H9 (cell line): ENCODE measurements around the gene CASQ1. TPM values are rescaled to one million over a fixed set of nuclear protein-coding genes. Genes with fewer than 3 reads are reported as not detected.

Experiments
- DNase-seq: peaks from one replicate; pipeline ENCODE4 v3.0.0-alpha.2; 2017
- H2AFZ ChIP-seq: one replicate; pipeline ENCODE4 v1.6.1; 2013; ENCODE audit warnings: mild to moderate bottlenecking, low read length, control low read depth, moderate library complexity
- H2AK5ac ChIP-seq: 2 replicates; pipeline ENCODE4 v1.6.1; 2013; ENCODE audit warnings: low read length, control low read depth, mixed read lengths; ENCODE audit not compliant: insufficient read length
- H2BK120ac ChIP-seq: one replicate; pipeline ENCODE4 v1.6.1; 2013; ENCODE audit warnings: low read depth, mild to moderate bottlenecking, low read length, control low read depth, inconsistent platforms; ENCODE audit not compliant: poor library complexity, severe bottlenecking
- H2BK12ac ChIP-seq: 2 replicates; pipeline ENCODE4 v1.6.1; 2013; ENCODE audit warnings: low read length, control low read depth, mixed read lengths, low read depth; ENCODE audit not compliant: insufficient read length
- H2BK15ac ChIP-seq: 2 replicates; pipeline ENCODE4 v1.6.1; 2013; ENCODE audit warnings: low read depth, low read length, control low read depth
- H2BK20ac ChIP-seq: one replicate; pipeline ENCODE4 v1.6.1; 2013; ENCODE audit warnings: low read depth, mild to moderate bottlenecking, low read length, control low read depth, inconsistent platforms; ENCODE audit not compliant: poor library complexity, severe bottlenecking
- H2BK5ac ChIP-seq: 2 replicates; pipeline ENCODE4 v1.6.1; 2013; ENCODE audit warnings: low read length, control low read depth, mixed read lengths; ENCODE audit not compliant: insufficient read length
- H3K14ac ChIP-seq: 2 replicates; pipeline ENCODE4 v1.6.1; 2013; ENCODE audit warnings: low read length, control low read depth; ENCODE audit not compliant: insufficient read depth
- H3K18ac ChIP-seq: 2 replicates; pipeline ENCODE4 v1.6.1; 2013; ENCODE audit warnings: low read depth, mild to moderate bottlenecking, mixed read lengths, low read length, control low read depth; ENCODE audit not compliant: insufficient read length
- H3K23ac ChIP-seq: 2 replicates; pipeline ENCODE4 v1.6.1; 2013; ENCODE audit warnings: low read length, control low read depth, mixed read lengths, low read depth; ENCODE audit not compliant: insufficient read length
- H3K23me2 ChIP-seq: 2 replicates; pipeline ENCODE4 v1.6.1; 2013; ENCODE audit warnings: low read depth, mild to moderate bottlenecking, mixed read lengths, low read length, control low read depth; ENCODE audit not compliant: insufficient read length, poor library complexity, severe bottlenecking
- H3K27ac ChIP-seq: 2 replicates; pipeline ENCODE4 v1.5.1; 2013; ENCODE audit warnings: low read length, control low read depth, mixed read lengths, low read depth; ENCODE audit not compliant: insufficient read length
- H3K27me3 ChIP-seq: 2 replicates; pipeline ENCODE4 v1.6.1; 2013; ENCODE audit warnings: low read length, control low read depth, inconsistent platforms; ENCODE audit not compliant: insufficient read depth
- H3K4ac ChIP-seq: 2 replicates; pipeline ENCODE4 v1.6.1; 2013; ENCODE audit warnings: low read depth, mild to moderate bottlenecking, control low read depth, inconsistent platforms, low read length, moderate library complexity
- H3K4me1 ChIP-seq: 2 replicates; pipeline ENCODE4 v1.6.1; 2013; ENCODE audit warnings: low read length, control low read depth, inconsistent platforms; ENCODE audit not compliant: insufficient read depth
- H3K4me2 ChIP-seq: 2 replicates; pipeline ENCODE4 v1.6.1; 2013; ENCODE audit warnings: low read length, control low read depth, mixed read lengths; ENCODE audit not compliant: insufficient read length, insufficient read depth
- H3K56ac ChIP-seq: 2 replicates; pipeline ENCODE4 v1.6.1; 2013; ENCODE audit warnings: low read depth, mild to moderate bottlenecking, mixed read lengths, low read length, control low read depth; ENCODE audit not compliant: insufficient read length
- H3K79me1 ChIP-seq: 2 replicates; pipeline ENCODE4 v1.6.1; 2013; ENCODE audit warnings: low read depth, mild to moderate bottlenecking, moderate library complexity, low read length, control low read depth, inconsistent platforms; ENCODE audit not compliant: insufficient read depth, poor library complexity, severe bottlenecking
- H3K79me2 ChIP-seq: 2 replicates; pipeline ENCODE4 v1.6.1; 2013; ENCODE audit warnings: low read length, control low read depth, inconsistent platforms; ENCODE audit not compliant: insufficient read depth
- H3K9ac ChIP-seq: 2 replicates; pipeline ENCODE4 v1.6.1; 2013; ENCODE audit warnings: low read length, control low read depth, mixed read lengths; ENCODE audit not compliant: insufficient read length; ENCODE audit errors: extremely low read depth
- H3K9me3 ChIP-seq: one replicate; pipeline ENCODE4 v1.6.1; 2013; ENCODE audit warnings: low read depth, low read length, inconsistent platforms; ENCODE audit not compliant: control insufficient read depth
- H3T11ph ChIP-seq: one replicate; pipeline ENCODE4 v1.6.1; 2013; ENCODE audit warnings: mild to moderate bottlenecking, low read length, control low read depth, inconsistent platforms
- H4K20me1 ChIP-seq: one replicate; pipeline ENCODE4 v1.6.1; 2013; ENCODE audit not compliant: control insufficient read depth, insufficient read length, insufficient read depth
- H4K5ac ChIP-seq: 2 replicates; pipeline ENCODE4 v1.6.1; 2013; ENCODE audit warnings: low read depth, mild to moderate bottlenecking, mixed read lengths, low read length, control low read depth; ENCODE audit not compliant: insufficient read length
- H4K8ac ChIP-seq: replicated peaks from 2 replicates; pipeline ENCODE4 v1.6.1; 2013; ENCODE audit warnings: low read length, control low read depth, mixed read lengths, low read depth; ENCODE audit not compliant: insufficient read length
- H4K91ac ChIP-seq: 2 replicates; pipeline ENCODE4 v1.6.1; 2013; ENCODE audit warnings: low read depth, mild to moderate bottlenecking, moderate library complexity, mixed read lengths, low read length, control low read depth; ENCODE audit not compliant: insufficient read length
- H3K27ac Mint-ChIP-seq, 3 experiments: 2 replicates in 2 of 3; 3 replicates in 1 of 3; pipeline ENCODE4 v1.8.0; 2020 to 2021; ENCODE audit warnings: mixed read lengths in 3 of 3, mild to moderate bottlenecking in 1 of 3, moderate library complexity in 1 of 3
- H3K27me3 Mint-ChIP-seq: 2 replicates; pipeline ENCODE4 v1.8.0; 2021; ENCODE audit warnings: low read depth, mild to moderate bottlenecking, moderate library complexity, mixed read lengths
- H3K36me3 Mint-ChIP-seq, 3 experiments: 2 replicates in 2 of 3; 3 replicates in 1 of 3; pipeline ENCODE4 v1.8.0; 2020 to 2021; ENCODE audit warnings: low read depth in 3 of 3, mixed read lengths in 3 of 3; ENCODE audit not compliant: insufficient read depth in 1 of 3
- H3K4me1 Mint-ChIP-seq, 2 experiments: 2 replicates each; pipeline ENCODE4 v1.8.0; 2020; ENCODE audit warnings: mixed read lengths in 2 of 2
- H3K4me3 Mint-ChIP-seq, 2 experiments: 2 replicates in 1 of 2; 3 replicates in 1 of 2; pipeline ENCODE4 v1.8.0; 2020 to 2021; ENCODE audit warnings: mild to moderate bottlenecking in 2 of 2, mixed read lengths in 2 of 2, moderate library complexity in 1 of 2
- H3K9me3 Mint-ChIP-seq, 2 experiments: 2 replicates in 1 of 2; 3 replicates in 1 of 2; pipeline ENCODE4 v1.8.0; 2020; ENCODE audit warnings: mild to moderate bottlenecking in 2 of 2, mixed read lengths in 2 of 2, moderate library complexity in 1 of 2
- CTCF ChIP-seq: fragments of 200-600 bp; sonication (generic); conservative IDR thresholded peaks from 3 replicates; pipeline ENCODE4 v1.8.0; 2021; ENCODE audit warnings: antibody characterized with exemption, mild to moderate bottlenecking
- WGBS: extraction: QIAGEN DNeasy Blood & Tissue Kit; methylation state at CpG from one replicate; pipeline ENCODE4 v1.1.7; 2013; ENCODE audit warnings: missing lambda C conversion rate, low lambda C conversion rate, mixed read lengths; ENCODE audit not compliant: insufficient read length; ENCODE audit errors: extremely low coverage; 5-methylcytosine and 5-hydroxymethylcytosine counted together
- total RNA-seq: library from RNA; stranded (reverse); gene quantifications from 2 replicates; pipeline ENCODE4 v1.2.1, GENCODE V29; 2021

CASQ1 gene
- total RNA-seq, 1 experiment from 2014 or later, result 0.55 TPM

GRCh38 chr1:160178731-160179130, 11.6 kb upstream of the CASQ1 start:
- no peak overlapping the region for H3K4me3 Mint-ChIP-seq
- H2BK20ac ChIP-seq, result no peak overlapping the region

More at GRCh38 chr1:160178731-160179130, 11.6 kb upstream of the CASQ1 start:
- WGBS, result no CpG with 5 or more reads among the region's 2 CpGs
- Histone ChIP-seq H2AK5ac (no peak overlapping the region), H2BK15ac (no peak overlapping the region), H4K5ac (no peak overlapping the region), H3K9me3 (no peaks in the 10 kb centered on the region), H3K14ac (no peak overlapping the region), H3K56ac (no peak overlapping the region), H3K9ac (no peak overlapping the region), H3K23ac (no peak overlapping the region), H4K8ac (no peak overlapping the region), H3K4me2 (no peak overlapping the region), H3T11ph (no peak overlapping the region), H3K18ac (no peak overlapping the region), H3K27me3 (no peaks in the 10 kb centered on the region), H2BK12ac (no peak overlapping the region), H3K4ac (no peak overlapping the region), H4K91ac (no peak overlapping the region), H2AFZ (no peak overlapping the region), H3K4me1 (no peaks in the 10 kb centered on the region; the same call in 1 of the 2 replicates), H2BK5ac (no peak overlapping the region), H3K79me1 (no peaks in the 10 kb centered on the region), H4K20me1 (no peaks in the 10 kb centered on the region), H3K27ac (no peak overlapping the region), H2BK120ac (no peak overlapping the region), H3K79me2 (no peaks in the 10 kb centered on the region), H3K23me2 (no peaks in the 10 kb centered on the region)
- no peak for TF ChIP-seq CTCF
- Mint-ChIP-seq H3K36me3 (no peaks in the 10 kb centered on the region; a peak in 1 of 7 replicates), H3K27me3 (peaks cover 21% of the 10 kb centered on the region), H3K9me3 (no peaks in the 10 kb centered on the region), H3K27ac (no peak overlapping the region), H3K4me1 (peaks cover 13 to 15% of the 10 kb centered on the region in 2 experiments)
- DNase-seq, result no peak
